Dendritic cell treated with granulocyte-macrophage colony-stimulating factor and Interleukin-4, amounts not matched to agents 40 ng/mL and 50 ng/mL, for 4 days (primary cell): ENCODE results near the gene HOXB5.
A peak's percentile ranks its signal among the peaks of the same experiment; 100 is the strongest.

Experiments used
- H3K27ac Mint-ChIP-seq: one replicate; pipeline ENCODE4 v1.8.0; 2022; ENCODE audit warnings: mild to moderate bottlenecking, mixed read lengths
- H3K27me3 Mint-ChIP-seq: one replicate; pipeline ENCODE4 v1.8.0; 2022; ENCODE audit warnings: mild to moderate bottlenecking, mixed read lengths
- H3K36me3 Mint-ChIP-seq: one replicate; pipeline ENCODE4 v1.8.0; 2022; ENCODE audit warnings: low read depth, mixed read lengths
- H3K4me1 Mint-ChIP-seq: one replicate; pipeline ENCODE4 v1.8.0; 2022; ENCODE audit warnings: low read depth, mixed read lengths
- H3K4me3 Mint-ChIP-seq: one replicate; pipeline ENCODE4 v1.8.0; 2022; ENCODE audit warnings: mild to moderate bottlenecking, moderate library complexity, mixed read lengths
- H3K9me3 Mint-ChIP-seq: one replicate; pipeline ENCODE4 v1.8.0; 2022; ENCODE audit warnings: mixed read lengths
- intact Hi-C: fragments of 100-400 bp; cut with micrococcal nuclease; formaldehyde crosslinking; loops from one replicate; pipeline ENCODE4 v1.15.0; 2022

The HOXB5 gene

DNA sequence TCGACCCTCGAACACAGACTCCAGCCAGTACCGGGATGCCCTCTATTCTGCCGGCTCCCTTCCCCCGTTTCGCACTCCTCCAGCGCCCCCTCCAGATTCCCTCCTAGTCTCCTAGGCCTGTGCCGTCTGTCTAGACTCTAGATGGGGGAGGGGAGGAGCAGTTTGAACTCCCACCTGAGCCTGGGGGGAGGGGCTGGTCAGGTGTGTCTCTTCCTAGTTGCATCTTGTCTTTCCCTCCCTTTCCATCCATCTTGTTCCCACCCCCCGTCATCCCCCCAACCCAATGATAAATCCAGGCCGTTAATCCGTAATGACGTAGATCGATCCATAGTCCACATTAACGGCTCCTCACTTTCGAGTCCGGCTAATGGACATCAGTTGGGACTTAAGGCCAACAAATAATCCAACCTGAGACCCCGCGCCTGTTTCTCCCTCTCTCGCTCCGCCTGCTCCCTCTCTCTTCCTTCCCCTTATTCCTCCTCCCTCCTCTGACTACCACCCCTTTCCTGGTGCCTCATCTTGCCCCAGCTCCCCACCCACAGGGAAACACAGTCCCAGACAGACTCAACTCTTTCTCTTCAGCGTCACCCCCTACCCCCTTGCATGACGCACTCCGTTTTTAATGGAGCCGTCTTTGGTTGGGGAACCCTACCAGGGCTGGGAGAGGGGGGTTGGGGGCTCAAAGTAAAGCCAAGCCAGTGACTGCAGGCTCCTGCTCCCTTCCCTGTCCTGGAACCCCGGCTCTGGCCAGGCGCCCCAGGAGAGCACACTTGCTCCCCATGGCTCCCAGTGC lies 3.4 kb upstream of the HOXB5 start:
- Mint-ChIP-seq H3K4me1 (peaks cover 50% of the 10 kb centered on the region), H3K36me3 (no peaks in the 10 kb centered on the region), H3K4me3 (peak overlapping the region; percentile 69), H3K27me3 (peaks cover 100% of the 10 kb centered on the region), H3K9me3 (no peaks in the 10 kb centered on the region), H3K27ac (peak overlapping the region; percentile 37)
- intact Hi-C loops: no loop called here

DNA sequence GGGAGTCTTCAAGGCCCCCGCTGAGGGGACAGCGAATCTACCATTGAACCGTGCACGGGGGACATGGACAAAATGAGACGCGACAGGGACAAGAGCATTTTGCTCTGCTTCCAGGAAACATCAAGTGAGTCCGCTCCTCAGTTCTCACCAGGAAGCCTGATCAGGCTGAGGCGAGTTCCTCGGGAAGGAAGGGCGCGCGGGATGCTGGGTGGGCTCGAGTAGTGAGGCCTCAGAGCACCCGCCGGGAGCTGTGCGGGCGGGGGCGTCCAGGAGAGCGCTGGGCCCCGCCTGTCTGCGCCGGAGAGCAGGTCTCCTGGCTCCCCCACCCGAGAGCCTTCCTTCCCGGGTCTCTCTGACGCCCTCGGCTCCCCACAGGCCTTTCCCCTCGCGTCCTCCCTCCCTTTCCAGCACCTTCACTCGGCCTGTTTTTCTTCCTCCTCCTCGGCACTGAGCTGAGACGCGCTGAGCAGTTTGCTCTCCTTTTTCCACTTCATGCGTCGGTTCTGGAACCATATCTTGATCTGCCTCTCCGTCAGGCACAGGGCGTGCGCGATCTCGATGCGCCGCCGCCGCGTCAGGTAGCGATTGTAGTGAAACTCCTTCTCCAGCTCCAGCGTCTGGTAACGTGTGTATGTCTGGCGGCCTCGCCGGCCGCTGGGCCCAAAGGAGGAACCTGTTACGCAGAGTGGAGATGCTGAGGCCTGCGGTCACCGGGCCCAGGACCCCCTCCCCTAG lies 2.6 kb upstream of the HOXB5 start:
- intact Hi-C loops: no loop called here
- Mint-ChIP-seq H3K27me3 (peaks cover 100% of the 10 kb centered on the region), H3K4me1 (peaks cover 51% of the 10 kb centered on the region), H3K36me3 (no peaks in the 10 kb centered on the region), H3K9me3 (no peaks in the 10 kb centered on the region), H3K4me3 (peak overlapping the region; percentile 15), H3K27ac (no peak overlapping the region)

DNA sequence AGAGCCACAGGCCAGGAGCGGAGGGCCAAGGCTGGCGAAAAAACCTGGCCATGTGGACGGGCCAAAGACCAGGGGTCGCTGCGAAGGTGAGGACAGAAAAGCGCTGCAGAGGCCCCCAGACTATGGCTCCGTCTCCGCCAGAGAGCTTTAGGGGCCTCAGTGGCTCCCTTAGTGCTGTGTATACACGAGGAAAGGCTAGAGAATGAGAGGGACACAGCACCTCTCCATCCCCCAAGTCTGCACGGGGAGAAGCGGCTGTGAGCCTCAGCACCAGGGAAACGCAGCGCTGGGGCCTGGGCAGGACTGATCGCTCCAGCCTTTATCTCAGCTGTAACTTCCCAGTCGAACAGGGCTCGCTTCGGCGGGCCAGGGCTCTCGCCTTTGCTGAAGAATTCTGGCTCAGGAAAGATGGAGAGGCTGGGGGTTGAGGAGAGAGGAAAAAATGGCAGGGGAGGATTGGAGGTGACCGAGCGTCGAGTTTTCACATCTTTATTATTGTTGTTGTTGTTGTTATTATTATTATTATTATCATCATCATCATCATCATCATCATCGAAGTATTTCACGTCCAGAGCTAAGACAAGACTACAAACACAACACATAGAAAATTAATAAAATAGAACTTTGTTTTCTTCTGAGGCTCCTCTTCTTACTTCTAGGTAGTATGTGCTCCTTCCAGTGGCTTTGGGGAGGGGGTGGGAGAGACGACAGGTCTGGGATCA lies 1.9 kb upstream of the HOXB5 start:
- Mint-ChIP-seq H3K27ac (no peak overlapping the region), H3K27me3 (peaks cover 100% of the 10 kb centered on the region), H3K36me3 (no peaks in the 10 kb centered on the region), H3K4me1 (peaks cover 51% of the 10 kb centered on the region), H3K4me3 (no peak overlapping the region), H3K9me3 (no peaks in the 10 kb centered on the region)
- intact Hi-C loops: no loop called here

DNA sequence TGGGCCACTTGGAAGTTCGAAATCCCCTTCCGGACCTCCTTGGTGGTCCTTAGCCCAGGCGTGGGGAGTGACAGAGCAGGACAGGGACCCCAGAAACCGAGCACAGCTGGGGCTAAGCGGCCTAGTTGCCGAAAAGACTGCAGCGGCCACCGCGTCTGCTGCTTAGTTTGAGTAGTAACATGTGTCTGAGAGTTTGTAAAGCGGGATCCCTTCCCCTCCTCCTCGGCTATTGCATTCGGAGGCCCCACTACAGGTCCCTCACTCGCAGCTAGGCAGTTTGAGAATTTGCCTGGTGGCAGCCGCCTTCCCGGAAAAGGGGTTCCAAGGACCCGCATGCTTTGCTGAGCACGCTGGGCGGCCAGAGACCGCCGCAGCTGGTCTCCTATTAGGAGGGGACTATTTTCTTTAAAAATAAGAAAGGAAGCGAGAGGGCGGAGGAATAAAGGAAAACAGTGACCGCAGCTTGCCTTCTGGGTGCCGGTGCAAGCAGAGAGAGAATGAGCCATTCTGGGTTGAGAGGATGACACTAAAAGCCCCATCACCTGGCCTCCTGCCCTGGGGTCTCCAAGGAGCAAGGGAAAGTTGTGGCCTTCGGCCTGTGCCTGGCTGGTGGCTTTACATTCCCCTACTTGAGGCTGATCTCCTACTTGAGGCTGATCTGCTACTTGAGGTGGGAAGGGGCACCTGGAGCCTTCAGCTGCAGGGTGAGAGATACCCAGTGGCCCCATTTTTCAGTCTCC lies 1.1 kb upstream of the HOXB5 start:
- no peaks in the 10 kb centered on the region for H3K36me3 Mint-ChIP-seq
- H3K27ac Mint-ChIP-seq: no peak overlapping the region
- H3K4me1 Mint-ChIP-seq: peaks cover 59% of the 10 kb centered on the region
- no peak overlapping the region for H3K4me3 Mint-ChIP-seq
- intact Hi-C loops: loop anchor here (5.0 kb wide), 1 partner anchor 257 kb away; no protein-coding TSS in a partner anchor
- H3K9me3 Mint-ChIP-seq: no peaks in the 10 kb centered on the region
- H3K27me3 Mint-ChIP-seq: peaks cover 100% of the 10 kb centered on the region

DNA sequence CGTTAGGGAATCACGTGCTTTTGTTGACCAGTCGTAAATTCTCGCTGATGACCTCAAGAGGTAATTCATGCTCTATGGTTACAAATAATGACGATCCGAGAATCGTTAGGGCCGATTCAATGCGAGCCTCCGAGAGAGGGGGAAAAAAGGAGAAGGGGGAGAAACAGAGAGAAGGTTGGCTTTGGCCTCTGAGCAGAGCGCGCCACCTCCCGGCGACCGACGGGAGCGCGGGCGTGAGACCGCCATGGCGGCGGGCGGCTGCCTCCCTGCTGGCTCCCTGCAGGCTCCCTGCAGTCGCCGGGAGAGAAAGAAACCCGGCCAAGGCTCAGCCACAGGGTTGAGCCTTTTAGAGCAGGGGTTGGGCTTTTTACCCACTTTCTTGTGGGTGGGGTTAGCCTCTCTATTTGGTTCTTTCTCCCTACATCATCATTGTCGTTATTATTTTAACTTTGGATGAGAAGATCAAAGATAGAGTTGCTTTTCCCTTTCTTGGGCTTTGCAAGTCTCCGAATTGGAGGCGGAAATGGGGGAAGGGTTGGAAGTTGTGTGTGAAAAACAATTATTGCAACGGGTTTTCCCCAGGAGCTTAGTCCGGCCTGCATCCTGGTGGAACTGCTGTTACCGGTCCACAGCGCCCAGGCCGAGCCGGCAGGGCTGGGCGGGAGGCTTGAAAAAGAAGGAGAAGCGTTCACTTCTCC lies 410 bp upstream of the HOXB5 start:
- Mint-ChIP-seq H3K4me3 (no peak overlapping the region), H3K36me3 (no peaks in the 10 kb centered on the region), H3K4me1 (peaks cover 61% of the 10 kb centered on the region), H3K9me3 (no peaks in the 10 kb centered on the region), H3K27me3 (peaks cover 100% of the 10 kb centered on the region), H3K27ac (no peak overlapping the region)
- intact Hi-C loops: loop anchor here (2.0 to 5.0 kb wide), 2 partner anchors 241 to 257 kb away; no protein-coding TSS in a partner anchor

DNA sequence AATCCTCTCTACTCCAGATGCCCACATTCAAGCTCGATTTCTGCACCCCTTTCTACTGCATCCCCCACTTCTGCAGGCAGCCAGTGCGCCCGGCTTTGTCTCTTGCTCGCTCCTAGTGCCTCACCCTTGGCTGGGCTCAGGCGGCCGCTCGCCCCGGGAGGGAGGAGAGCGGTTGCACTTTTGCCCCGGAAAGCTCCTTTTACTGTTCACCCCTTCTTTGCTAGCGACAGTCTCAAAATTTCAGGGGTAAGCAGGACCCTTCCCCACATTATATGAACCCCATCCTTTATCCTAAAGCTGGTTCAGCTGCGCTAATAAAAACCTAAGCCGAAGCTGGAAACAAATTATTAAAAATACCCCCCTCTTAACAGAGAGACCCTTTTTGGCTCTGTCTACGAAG lies 1.0 kb downstream of the HOXB5 start:
- Mint-ChIP-seq H3K9me3 (no peaks in the 10 kb centered on the region), H3K36me3 (no peaks in the 10 kb centered on the region), H3K27ac (no peak overlapping the region), H3K4me1 (peaks cover 58% of the 10 kb centered on the region), H3K4me3 (no peak overlapping the region), H3K27me3 (peaks cover 100% of the 10 kb centered on the region)
- intact Hi-C loops: loop anchor here (2.0 to 5.0 kb wide), 2 partner anchors 240 to 255 kb away; no protein-coding TSS in a partner anchor

DNA sequence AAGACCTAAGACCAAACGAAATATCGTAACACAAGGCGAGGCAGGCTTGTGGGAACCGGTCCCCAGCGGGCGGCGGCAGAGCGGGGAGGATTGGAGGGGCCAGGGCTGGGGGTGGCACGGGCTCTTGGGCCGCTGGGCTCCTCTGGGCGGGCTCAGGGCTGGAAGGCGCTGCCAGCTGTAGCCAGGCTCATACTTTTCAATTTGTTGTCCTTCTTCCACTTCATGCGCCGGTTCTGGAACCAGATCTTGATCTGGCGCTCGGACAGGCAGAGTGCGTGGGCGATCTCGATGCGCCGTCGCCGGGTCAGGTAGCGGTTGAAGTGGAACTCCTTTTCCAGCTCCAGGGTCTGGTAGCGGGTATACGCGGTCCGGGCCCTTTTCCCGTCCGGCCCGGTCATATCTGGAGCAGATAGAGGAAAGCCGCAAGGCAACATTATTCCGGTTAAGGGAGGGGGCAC lies 1.5 kb downstream of the HOXB5 start:
- Mint-ChIP-seq H3K27ac (no peak overlapping the region), H3K27me3 (peaks cover 100% of the 10 kb centered on the region), H3K36me3 (no peaks in the 10 kb centered on the region), H3K9me3 (no peaks in the 10 kb centered on the region), H3K4me1 (peaks cover 58% of the 10 kb centered on the region), H3K4me3 (no peak overlapping the region)
- intact Hi-C loops: loop anchor here (2.0 to 5.0 kb wide), 2 partner anchors 239 to 255 kb away; no protein-coding TSS in a partner anchor

DNA sequence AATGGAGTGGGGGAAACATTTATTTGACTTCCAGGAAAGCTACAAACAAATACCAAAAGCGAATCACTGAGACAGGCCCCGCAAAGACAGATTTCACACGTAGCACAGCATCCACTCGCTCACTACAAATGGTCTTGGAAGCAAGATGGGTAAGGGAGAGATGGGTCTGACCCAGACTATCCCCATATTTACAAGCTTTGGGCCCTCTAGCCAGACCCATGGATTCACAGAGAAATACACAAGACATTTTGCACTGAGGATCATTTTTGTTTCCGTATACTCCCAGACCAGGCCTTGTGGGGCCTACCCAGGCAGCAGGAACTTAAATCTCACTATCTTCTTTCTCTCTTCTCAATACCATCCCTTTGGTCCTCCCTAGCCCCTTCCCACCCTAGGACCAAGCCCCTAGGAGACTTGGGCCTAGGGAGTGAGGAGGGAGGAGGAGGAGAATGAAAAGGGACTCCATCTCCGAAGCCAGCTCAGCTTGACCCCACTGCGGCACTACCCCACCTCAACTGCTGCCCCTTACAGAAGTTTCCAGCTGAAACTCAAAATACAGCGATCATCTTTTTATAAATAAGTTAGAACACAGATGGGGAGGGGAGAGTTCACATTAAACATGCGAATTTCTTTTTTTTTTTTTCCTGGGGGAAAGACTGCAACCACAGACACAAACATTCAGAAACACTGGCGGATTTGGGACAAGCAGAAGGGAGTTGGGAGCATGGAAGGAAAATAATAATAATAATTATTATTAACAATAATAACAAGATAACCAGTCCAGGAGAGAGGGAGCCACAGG lies 2.1 kb downstream of the HOXB5 start:
- Mint-ChIP-seq H3K4me1 (peaks cover 58% of the 10 kb centered on the region), H3K27ac (no peak overlapping the region), H3K36me3 (no peaks in the 10 kb centered on the region), H3K27me3 (peaks cover 100% of the 10 kb centered on the region), H3K9me3 (no peaks in the 10 kb centered on the region), H3K4me3 (no peak overlapping the region)
- intact Hi-C loops: loop anchor here (2.0 to 5.0 kb wide), 2 partner anchors 239 to 254 kb away; no protein-coding TSS in a partner anchor

DNA sequence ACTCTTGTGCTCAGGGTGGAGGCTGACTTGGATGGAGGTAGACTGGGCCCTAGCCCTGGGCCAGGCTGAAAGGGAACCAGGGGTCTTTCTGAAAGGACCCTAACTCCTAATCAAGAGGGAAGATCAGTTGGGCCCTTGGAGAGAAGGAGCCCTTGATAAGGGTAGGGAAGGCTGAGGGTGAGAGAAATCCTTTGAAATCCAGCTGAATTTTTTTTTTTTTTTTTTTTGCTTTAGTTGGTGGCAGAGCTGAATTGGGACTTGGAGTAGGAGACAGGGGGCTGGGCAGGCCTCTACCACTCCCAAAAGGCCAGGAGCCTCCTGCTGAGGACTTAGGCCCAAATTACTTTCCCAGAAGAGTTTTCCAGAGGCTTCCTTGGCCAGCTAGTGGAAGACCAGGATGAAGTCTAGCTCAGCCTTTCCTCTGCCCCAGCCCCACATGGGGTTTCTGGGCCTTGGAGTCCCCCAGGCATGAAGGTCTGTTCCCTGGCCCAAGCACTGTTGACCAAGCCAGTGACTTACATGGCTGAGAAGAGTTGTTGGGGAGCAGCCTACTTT lies 2.9 kb downstream of the HOXB5 start:
- Mint-ChIP-seq H3K27ac (no peak overlapping the region), H3K4me1 (peaks cover 62% of the 10 kb centered on the region), H3K9me3 (no peaks in the 10 kb centered on the region), H3K4me3 (no peak overlapping the region), H3K27me3 (peaks cover 100% of the 10 kb centered on the region), H3K36me3 (no peaks in the 10 kb centered on the region)
- intact Hi-C loops: loop anchor here (5.0 kb wide), 1 partner anchor 253 kb away; no protein-coding TSS in a partner anchor

DNA sequence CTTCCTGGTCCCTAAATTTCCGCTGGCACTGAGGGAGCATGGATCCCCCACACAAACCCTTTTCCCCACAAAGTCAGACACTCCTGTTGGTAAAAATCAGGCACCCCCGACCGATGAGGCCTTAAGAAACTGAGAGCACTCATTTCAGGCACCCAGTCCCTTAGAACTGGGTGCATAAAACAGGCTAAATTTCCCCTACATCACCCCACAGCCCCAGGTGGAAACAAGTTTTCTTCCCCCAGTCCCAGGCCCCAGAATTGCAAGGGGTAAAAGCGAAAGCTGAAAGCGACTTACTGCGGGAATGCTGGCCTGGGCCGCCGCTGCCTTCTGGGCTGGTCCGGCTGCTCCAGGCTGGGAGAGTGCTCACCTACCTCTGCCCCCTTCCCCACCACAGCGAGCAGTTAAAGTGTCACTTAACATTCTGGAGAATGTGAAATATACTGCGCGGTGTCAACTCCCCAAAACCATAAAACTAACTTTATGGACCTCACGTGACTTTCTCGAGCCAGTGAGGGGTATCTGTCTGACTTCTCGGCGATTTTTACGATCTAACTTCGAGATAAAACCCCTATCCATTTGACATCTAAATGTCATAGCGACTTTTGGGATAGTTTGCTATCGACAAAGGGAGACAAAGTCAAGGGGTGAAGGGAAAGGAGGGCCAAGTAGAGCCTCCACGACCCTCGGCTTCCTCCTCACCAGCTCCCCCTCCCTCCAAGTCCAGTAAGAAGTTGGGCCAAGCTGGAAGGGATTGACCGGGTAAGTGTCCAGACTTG lies 3.6 kb downstream of the HOXB5 start, which contains the start of gene HOXB3:
Gene HOXB3, minus strand, starts transcription at position 411 of the 776 bp plus-strand sequence. CDS start 37,767 bp downstream, outside the sequence.
- Mint-ChIP-seq H3K27ac (no peak within 1 kb of the TSS), H3K4me3 (no peak within 1 kb of the TSS)
- intact Hi-C loops: loop anchor here (5.0 kb wide), 1 partner anchor 253 kb away; no protein-coding TSS in a partner anchor

DNA sequence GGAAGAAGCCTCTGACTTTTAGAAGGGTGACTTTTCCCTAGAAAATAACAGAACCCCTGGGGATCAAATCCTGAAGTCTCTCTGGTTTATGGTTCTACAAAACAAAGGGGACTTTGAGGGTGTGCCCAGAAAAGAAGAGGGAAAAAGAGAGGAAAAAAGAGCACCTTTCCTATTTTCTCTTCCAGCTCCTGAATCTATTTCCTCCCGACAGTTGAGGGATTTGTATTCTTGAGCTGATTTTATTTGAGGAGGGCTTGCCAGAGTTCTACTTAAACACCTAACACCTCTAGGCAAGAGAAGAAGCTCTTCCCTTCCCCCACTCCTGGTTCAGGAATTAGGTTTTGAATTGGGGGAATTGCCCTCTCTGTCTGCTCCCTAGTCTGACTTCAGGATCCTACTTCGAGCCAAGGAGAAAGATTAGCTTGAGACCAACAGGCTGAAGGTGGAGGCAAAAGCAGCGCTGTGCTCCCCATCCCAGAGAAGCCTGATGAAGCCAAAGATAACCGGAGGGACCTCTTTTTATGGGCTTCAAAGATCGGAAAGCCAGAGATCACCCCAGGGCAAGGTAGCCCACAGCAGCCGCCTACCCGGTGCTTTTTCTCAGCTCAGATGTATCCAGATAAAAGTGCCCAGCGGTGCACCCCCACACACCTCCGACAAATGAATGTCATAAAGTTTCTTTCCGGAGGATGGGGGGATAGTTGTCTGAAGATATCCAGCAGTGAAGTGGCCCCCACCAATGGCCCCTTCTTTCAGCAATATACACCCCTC lies 4.3 kb downstream of the HOXB5 start:
- Mint-ChIP-seq H3K27ac (no peak overlapping the region), H3K4me3 (no peak overlapping the region), H3K27me3 (peaks cover 100% of the 10 kb centered on the region), H3K4me1 (peaks cover 73% of the 10 kb centered on the region), H3K9me3 (no peaks in the 10 kb centered on the region), H3K36me3 (no peaks in the 10 kb centered on the region)
- intact Hi-C loops: no loop called here

More for the DNA sequence above, 3.6 kb downstream of the HOXB5 start, which contains the start of gene HOXB3:
- Mint-ChIP-seq H3K36me3 (no peaks in the 10 kb centered on the region), H3K27me3 (peaks cover 100% of the 10 kb centered on the region), H3K4me1 (peaks cover 68% of the 10 kb centered on the region), H3K9me3 (no peaks in the 10 kb centered on the region)
